NCI-H2196 treated with DMSO at 0.1 percent for 48 hours (cell line): Measurements from ENCODE around the gene HIKESHI.
"Not testable (repeated sequence)": the region's sequence is repeated elsewhere in the genome, so short reads cannot be mapped to it uniquely, and the experiment has no call there.

Experiments
- DNase-seq: peaks from one replicate; lab custom pipeline; 2025; ENCODE audit not compliant: unreplicated experiment; lab: John Stamatoyannopoulos, UW

Gene HIKESHI

GRCh38 chr11:86302092-86302793 lies at the start of gene HIKESHI:
Gene HIKESHI, plus strand, starts transcription at chr11:86302240. Its CDS starts 209 bp downstream, at chr11:86302449.
- DNase-seq, result peak; percentile 98

- DNase-seq, result no peak
Observed at GRCh38 chr11:86255896-86256295, 46.1 kb upstream of the HIKESHI start.

GRCh38 chr11:86256608-86257007 lies 45.4 kb upstream of the HIKESHI start:
- no peak for DNase-seq

- DNase-seq, result no peak
Observed at GRCh38 chr11:86257446-86257845, 44.6 kb upstream of the HIKESHI start.

GRCh38 chr11:86259730-86260129 lies 42.3 kb upstream of the HIKESHI start:
- DNase-seq, result no peak

- no peak for DNase-seq
Observed at GRCh38 chr11:86261328-86261727, 40.7 kb upstream of the HIKESHI start.

- DNase-seq, result no peak
Observed at GRCh38 chr11:86262387-86262786, 39.7 kb upstream of the HIKESHI start.

- no peak for DNase-seq
Observed at GRCh38 chr11:86264649-86265048, 37.4 kb upstream of the HIKESHI start.

GRCh38 chr11:86265194-86265593 lies 36.8 kb upstream of the HIKESHI start:
- DNase-seq, result no peak

- no peak for DNase-seq
Observed at GRCh38 chr11:86269645-86270044, 32.4 kb upstream of the HIKESHI start.

- DNase-seq, result no peak
Observed at GRCh38 chr11:86274503-86274902, 27.5 kb upstream of the HIKESHI start.

GRCh38 chr11:86274999-86275398 lies 27.0 kb upstream of the HIKESHI start:
- DNase-seq, result peak; percentile 41

- DNase-seq, result peak; percentile 41
Observed at GRCh38 chr11:86275493-86276370, 26.3 kb upstream of the HIKESHI start.

- DNase-seq, result no peak
Observed at GRCh38 chr11:86277741-86278140, 24.3 kb upstream of the HIKESHI start.

GRCh38 chr11:86278226-86278625 lies 23.8 kb upstream of the HIKESHI start:
- no peak for DNase-seq

GRCh38 chr11:86279747-86280146 lies 22.3 kb upstream of the HIKESHI start:
- no peak for DNase-seq

- no peak for DNase-seq
Observed at GRCh38 chr11:86287468-86287796, 14.6 kb upstream of the HIKESHI start.

GRCh38 chr11:86288776-86289507 lies 13.1 kb upstream of the HIKESHI start:
- DNase-seq, result no peak

GRCh38 chr11:86289508-86290280 lies 12.3 kb upstream of the HIKESHI start:
- not testable (repeated sequence) for DNase-seq

- DNase-seq, result peak; percentile 15
Observed at GRCh38 chr11:86291466-86292262, 10.4 kb upstream of the HIKESHI start.
